GM12878 (cell line): ENCODE measurements around the gene ERCC1. TPM values are rescaled to one million over a fixed set of nuclear protein-coding genes. Genes with fewer than 3 reads are reported as not detected.

Experiments used
- ATAC-seq: fragments of 200-7000 bp; cut with Tn5 transposase; 3 replicates; pipeline ENCODE4 v1.9.1; 2020; ENCODE audit warnings: mild to moderate bottlenecking, moderate library complexity
- BruUV-seq: library from RNA; stranded (reverse); fragments of 400-500 nt; replicated peaks from 2 replicates; lab custom pipeline; 2021; lab: Mats Ljungman, UMichigan
- CTCF ChIA-PET: fragments of 300-600 bp; sonication (Branson Sonifier 250); formaldehyde crosslinking; extraction: SDS; loops from one replicate; lab custom pipeline; 2021; ENCODE audit warnings: inconsistent platforms; lab: Yijun Ruan, JAX
- POLR2A ChIA-PET: fragments of 350-600 bp; formaldehyde crosslinking; extraction: SDS; loops from one replicate; lab custom pipeline; 2021; ENCODE audit warnings: inconsistent platforms; lab: Charles Lee
- RAD21 ChIA-PET: fragments of 300-600 bp; sonication (Branson Sonifier 250); formaldehyde crosslinking; loops from one replicate; lab custom pipeline; 2023; ENCODE audit warnings: antibody characterized with exemption; ENCODE audit not compliant: unreplicated experiment; lab: Charles Lee
- SMC1A ChIA-PET: fragments of 300-600 bp; sonication (Branson Sonifier 250); formaldehyde crosslinking; loops from one replicate; lab custom pipeline; 2023; ENCODE audit not compliant: unreplicated experiment, uncharacterized antibody; lab: Charles Lee
- DNase-seq: peaks from one replicate; pipeline ENCODE4 v3.0.0-alpha.2; 2011; ENCODE audit warnings: low read depth, low spot score
- FAIRE-seq: peaks from 3 replicates; lab custom pipeline; 2011; peaks lifted over from hg19 to GRCh38; lab: Jason Lieb, UNC
- H2AFZ ChIP-seq: 2 replicates; pipeline ENCODE4 v1.6.0; 2011; ENCODE audit warnings: low read depth, low read length, control low read depth; ENCODE audit not compliant: control insufficient read depth
- H3K27ac ChIP-seq: 2 replicates; pipeline ENCODE4 v1.5.1; 2011; ENCODE audit warnings: control low read depth; ENCODE audit not compliant: control insufficient read depth, insufficient read depth
- H3K27me3 ChIP-seq, 2 experiments: replicated peaks in 1 of 2; 2 replicates each; pipeline versions ENCODE4 v1.6.0 to v1.6.1; 2011; ENCODE audit warnings: low read length in 1 of 2; ENCODE audit not compliant: control insufficient read depth in 2 of 2, insufficient read depth in 2 of 2
- H3K36me3 ChIP-seq, 2 experiments: 2 replicates each; pipeline ENCODE4 v1.5.1; 2011; ENCODE audit warnings: low read length in 1 of 2; ENCODE audit not compliant: control insufficient read depth in 2 of 2, insufficient read depth in 2 of 2
- H3K4me1 ChIP-seq: 2 replicates; pipeline ENCODE4 v1.6.1; 2011; ENCODE audit warnings: mild to moderate bottlenecking, low read length, moderate library complexity, mixed read lengths; ENCODE audit not compliant: control insufficient read depth, insufficient read depth
- H3K4me2 ChIP-seq: 2 replicates; pipeline ENCODE4 v1.6.0; 2011; ENCODE audit warnings: control low read depth; ENCODE audit not compliant: control insufficient read depth, insufficient read depth
- H3K4me3 ChIP-seq: fragments of 200-600 bp; sonication (generic); 2 replicates; pipeline ENCODE4 v1.5.1; 2016
- H3K79me2 ChIP-seq: 2 replicates; pipeline ENCODE4 v1.6.0; 2011; ENCODE audit warnings: low read length; ENCODE audit not compliant: control insufficient read depth, insufficient read depth
- H3K9ac ChIP-seq: 2 replicates; pipeline ENCODE4 v1.8.0; 2011; ENCODE audit warnings: low read length, control low read depth, mixed read lengths; ENCODE audit not compliant: control insufficient read depth, insufficient read depth
- H3K9me3 ChIP-seq: replicated peaks from 3 replicates; pipeline ENCODE4 v1.5.1; 2011; ENCODE audit warnings: mild to moderate bottlenecking, low read length; ENCODE audit not compliant: control insufficient read depth, insufficient read depth
- H4K20me1 ChIP-seq: 2 replicates; pipeline ENCODE4 v1.6.0; 2011; ENCODE audit not compliant: control insufficient read depth, insufficient read depth
- CBX3 ChIP-seq: fragments of 200-600 bp; sonication (generic); IDR thresholded peaks from 2 replicates; pipeline ENCODE4 v1.6.1; 2016; ENCODE audit warnings: low read depth, borderline replicate concordance
- DPF2 ChIP-seq: fragments of 450-650 bp; IDR thresholded peaks from 2 replicates; pipeline ENCODE4 v1.6.1; 2017; ENCODE audit warnings: mild to moderate bottlenecking
- MEF2A ChIP-seq: IDR thresholded peaks from 2 replicates; pipeline ENCODE4 v1.6.1; 2011; ENCODE audit warnings: low read depth, mild to moderate bottlenecking, low read length, moderate library complexity; ENCODE audit not compliant: insufficient read depth
- MTA3 ChIP-seq: IDR thresholded peaks from 2 replicates; pipeline ENCODE4 v1.6.1; 2012; ENCODE audit warnings: low read length, inconsistent platforms, borderline replicate concordance
- NFXL1 ChIP-seq: fragments of 450-650 bp; IDR thresholded peaks from 2 replicates; pipeline ENCODE4 v1.6.1; 2017; ENCODE audit warnings: antibody characterized with exemption, mild to moderate bottlenecking, borderline replicate concordance
- NFYB ChIP-seq: IDR thresholded peaks from 2 replicates; pipeline ENCODE4 v1.6.1; 2011; ENCODE audit warnings: low read depth, mild to moderate bottlenecking, low read length, improper control_type of control experiment, moderate library complexity; ENCODE audit not compliant: insufficient read depth
- RUNX3 ChIP-seq: IDR thresholded peaks from 2 replicates; pipeline ENCODE4 v1.6.1; 2012; ENCODE audit warnings: low read length, inconsistent platforms
- SREBF2 ChIP-seq: IDR thresholded peaks from 2 replicates; pipeline ENCODE4 v1.6.1; 2012; ENCODE audit warnings: mild to moderate bottlenecking, low read length
- TAF1 ChIP-seq: IDR thresholded peaks from 2 replicates; pipeline ENCODE4 v1.6.1; 2011; ENCODE audit warnings: mild to moderate bottlenecking, low read depth, low read length, borderline replicate concordance
- TBL1XR1 ChIP-seq: IDR thresholded peaks from 2 replicates; pipeline ENCODE4 v1.6.1; 2012; ENCODE audit warnings: low read depth, low read length, improper control_type of control experiment
- TCF12 ChIP-seq: IDR thresholded peaks from 2 replicates; pipeline ENCODE4 v1.6.1; 2011; ENCODE audit warnings: low read depth, mild to moderate bottlenecking, low read length
- WRNIP1 ChIP-seq: IDR thresholded peaks from 2 replicates; pipeline ENCODE4 v1.6.1; 2011; ENCODE audit warnings: low read depth, low read length, improper control_type of control experiment, borderline replicate concordance
- WGBS: methylation state at CpG from one replicate; pipeline ENCODE4 v1.1.6; 2016; ENCODE audit warnings: low lambda C conversion rate; ENCODE audit not compliant: insufficient replicate concordance, insufficient coverage; ENCODE audit errors: missing lambda C conversion rate; 5-methylcytosine and 5-hydroxymethylcytosine counted together
- in situ Hi-C: fragments of 300-500 bp; cut with MboI; formaldehyde crosslinking; loops from 9 replicates; pipeline ENCODE4 v1.14.3; 2018; ENCODE audit warnings: mixed read lengths
- intact Hi-C: fragments of 100-400 bp; cut with micrococcal nuclease; formaldehyde crosslinking; loops from one replicate; pipeline ENCODE4 v1.14.2; 2022; ENCODE audit not compliant: unreplicated experiment
- polyA plus RNA-seq, 11 experiments: library from polyadenylated mRNA; depleted of rRNA in 4 of 11; unstranded in 6 of 11; stranded (reverse) in 5 of 11; fragments of >200 nt; fragmentation: Nextera tagmentation in 4 of 11; fragmentation: Illumina TruSeq in 1 of 11; extraction: Ambion mirVana in 4 of 11; extraction: Trizol in 1 of 11; gene quantifications; 1 replicate in 1 of 11; 2 replicates in 10 of 11; pipeline versions ENCODE4 v1.2.1 to v1.2.3, GENCODE V29; 2011 to 2016; ENCODE audit warnings: inconsistent platforms in 2 of 11, missing spikeins in 2 of 11, low read depth in 1 of 11
- total RNA-seq, 4 experiments: library from RNA; depleted of rRNA in 3 of 4; stranded (reverse); fragments of >200 nt in 3 of 4; fragmentation: Illumina TruSeq in 1 of 4; extraction: Trizol in 1 of 4; gene quantifications; 2 replicates each; pipeline versions ENCODE4 v1.2.1 to v1.2.3, GENCODE V29; 2013 to 2021

The ERCC1 gene
- total and polyA plus RNA-seq, 10 of the 15 experiments (the other 5 are each of a cell fraction or from before 2014, with no cell fraction given): 14.7 to 104 (median 61.1) TPM

- POLR2A ChIA-PET: no interaction called here
- no peaks in the 10 kb centered on the region for H3K79me2 ChIP-seq
- DNase-seq (no peak), FAIRE-seq (no peak), ATAC-seq (no peak)
- SMC1A ChIA-PET: no interaction called here
- H3K27me3 ChIP-seq: peaks cover 0 to 3% of the 10 kb centered on the region in 2 experiments; a peak in 2 of 4 replicates
- no peaks in the 10 kb centered on the region for H3K36me3 ChIP-seq
- no peak overlapping the region for H3K27ac ChIP-seq
- WGBS: 87% methylated on average over 29 of the region's 29 CpGs
- TF ChIP-seq NFXL1 (no peak), DPF2 (no peak), TBL1XR1 (no peak), TCF12 (no peak), RUNX3 (no peak), MEF2A (no peak), SREBF2 (no peak), TAF1 (no peak), MTA3 (no peak), NFYB (no peak), CBX3 (no peak), WRNIP1 (no peak)
- H3K4me2 ChIP-seq: no peak overlapping the region
- RAD21 ChIA-PET: no interaction called here
- no peak overlapping the region for H3K9ac ChIP-seq
- BruUV-seq: no TSS peak
- H3K9me3 ChIP-seq: no peaks in the 10 kb centered on the region
- H3K4me1 ChIP-seq: peaks cover 4% of the 10 kb centered on the region
- H3K4me3 ChIP-seq: no peak overlapping the region
- no peak overlapping the region for H2AFZ ChIP-seq
- H4K20me1 ChIP-seq: no peaks in the 10 kb centered on the region
- CTCF ChIA-PET: interaction anchor here (0.6 to 0.8 kb wide), 2 partner anchors 97 to 596 kb away, joined by 3 read pairs; no protein-coding TSS in a partner anchor
- intact Hi-C loops (no loop called here), in situ Hi-C loops (no loop called here)
Observed at GRCh38 chr19:45382426-45382825, 41.3 kb downstream of the ERCC1 start.
